Liver (tissue), 4 donors: ENCODE results near the gene SCTR. TPM values are rescaled to one million over a fixed set of nuclear protein-coding genes. Genes with fewer than 3 reads are reported as not detected.

Source experiments
- polyA plus RNA-seq, 2 donors: library from polyadenylated mRNA; stranded (reverse) in 1 of 2; unstranded in 1 of 2; fragments of 200-250 nt in 1 of 2; fragments of >200 nt in 1 of 2; fragmentation: Nextera tagmentation in 1 of 2; extraction: Ambion mirVana in 1 of 2; gene quantifications; one replicate each; pipeline versions ENCODE4 v1.2.1 to v1.2.3, GENCODE V29; 2013 to 2015
- total RNA-seq, 2 donors: library from RNA; depleted of rRNA; stranded (reverse); fragments of >200 nt; gene quantifications; one replicate each; pipeline ENCODE4 v1.2.3, GENCODE V29; 2014
- donor health status: healthy.
- donor health status: healthy.
- donor health status: healthy.

SCTR gene
- total and polyA plus RNA-seq, 4 donors, result 0.17 to 0.47 (median 0.29) TPM

Other genes with a start within 250 kb of the SCTR start
- 1 to 10 TPM; 2.7 to 5.2 TPM for gene C2orf76, start 157.6 kb downstream of the SCTR start, total RNA-seq
- 1 to 10 TPM; 3.9 to 6.3 TPM for gene C2orf76, start 157.6 kb downstream of the SCTR start, polyA plus RNA-seq
- gene DBI, start 157.5 kb downstream of the SCTR start, total RNA-seq, result 100 to 1,000 TPM; 134 to 187 TPM
- gene DBI, start 157.5 kb downstream of the SCTR start, polyA plus RNA-seq, result 100 to 1,000 TPM; 524 to 900 TPM
- 10 to 100 TPM; 17.6 to 30.3 TPM for gene TMEM37, start 92.6 kb downstream of the SCTR start, total RNA-seq
- 100 to 1,000 TPM in 1 of 2 donors, 10 to 100 TPM in 1; 44.5 to 125 TPM for gene TMEM37, start 92.6 kb downstream of the SCTR start, polyA plus RNA-seq
- gene CFAP221, start 20.0 kb upstream of the SCTR start, total RNA-seq, result 1 to 10 TPM in 1 of 2 donors, under 1 TPM in 1; 0.23 to 3.1 TPM
- gene CFAP221, start 20.0 kb upstream of the SCTR start, polyA plus RNA-seq, result 1 to 10 TPM; 1.1 to 1.2 TPM
- gene TMEM177, start 154.7 kb upstream of the SCTR start, total RNA-seq, result 10 to 100 TPM; 13.0 to 22.6 TPM
- gene TMEM177, start 154.7 kb upstream of the SCTR start, polyA plus RNA-seq, result 10 to 100 TPM; 22.7 to 26.0 TPM
- gene PTPN4, start 235.4 kb upstream of the SCTR start, total RNA-seq, result 10 to 100 TPM; 12.6 to 34.6 TPM
- 1 to 10 TPM; 4.2 to 6.4 TPM for gene PTPN4, start 235.4 kb upstream of the SCTR start, polyA plus RNA-seq